K562 (cell line): ENCODE data around the gene UPF2.

Experiments
- CHCHD3 ChIP-seq: fragments of 250-450 bp; sonication (Bioruptor Pico); IDR thresholded peaks from 2 replicates; pipeline ENCODE4 v2.1.2; 2022; ENCODE audit warnings: mild to moderate bottlenecking
- HCFC1 ChIP-seq: IDR thresholded peaks from 2 replicates; pipeline ENCODE4 v1.6.1; 2012; ENCODE audit warnings: low read depth, low read length, improper control_type of control experiment
- KDM1A ChIP-seq, 2 experiments: fragments of 450-650 bp; IDR thresholded peaks; 2 replicates each; pipeline ENCODE4 v1.6.1; 2016; ENCODE audit warnings: mild to moderate bottlenecking in 2 of 2
- POLR3A ChIP-seq: IDR thresholded peaks from 2 replicates; pipeline ENCODE4 v1.6.1; 2011; ENCODE audit warnings: borderline replicate concordance, mild to moderate bottlenecking, moderate library complexity; ENCODE audit not compliant: insufficient read length, insufficient read depth; ENCODE audit errors: extremely low read depth
- RBFOX2 ChIP-seq: fragments of 200-400 bp; formaldehyde crosslinking; IDR thresholded peaks from 2 replicates; pipeline ENCODE4 v1.6.1; 2017; ENCODE audit warnings: low read depth, mild to moderate bottlenecking, low read length, moderate library complexity
- RFX5 ChIP-seq: IDR thresholded peaks from 2 replicates; pipeline ENCODE4 v1.6.1; 2011; ENCODE audit warnings: low read depth, mild to moderate bottlenecking, improper control_type of control experiment, low read length
- TFAM ChIP-seq: fragments of 250-450 bp; sonication (Bioruptor Pico); conservative IDR thresholded peaks from 2 replicates; pipeline ENCODE4 v1.5.0; 2021; ENCODE audit warnings: mild to moderate bottlenecking, moderate library complexity
- ZBTB11 ChIP-seq, 3 experiments: fragments of 200-800 bp in 1 of 3; fragments of 250-450 bp in 1 of 3; fragments of 450-650 bp in 1 of 3; sonication (Bioruptor Pico) in 1 of 3; sonication (Bioruptor generic) in 1 of 3; formaldehyde crosslinking in 1 of 3; IDR thresholded peaks; 2 replicates each; pipeline versions ENCODE4 v1.6.1 to v1.8.0; 2016 to 2022; ENCODE audit warnings: mild to moderate bottlenecking in 2 of 3, missing genetic modification characterization in 2 of 3, missing compliant biosample characterization in 1 of 3, moderate library complexity in 1 of 3
- TF ChIP-seq, protein P1 (sequence below): fragments of 450-650 bp; conservative IDR thresholded peaks from 2 replicates; pipeline ENCODE4 v1.6.1; 2016; ENCODE audit warnings: missing genetic modification characterization, low read depth, mild to moderate bottlenecking, control low read depth, missing compliant biosample characterization
- TF ChIP-seq, protein P2 (sequence below), 3 experiments: IDR thresholded peaks in 2 of 3; conservative IDR thresholded peaks in 1 of 3; 2 replicates each; pipeline ENCODE4 v1.5.1; 2011 to 2012; ENCODE audit warnings: low read length in 3 of 3, mild to moderate bottlenecking in 3 of 3, control low read depth in 2 of 3, improper control_type of control experiment in 1 of 3, inconsistent platforms in 1 of 3, low read depth in 1 of 3, mixed read lengths in 1 of 3, moderate library complexity in 1 of 3; ENCODE audit not compliant: insufficient read depth in 2 of 3

DNA sequence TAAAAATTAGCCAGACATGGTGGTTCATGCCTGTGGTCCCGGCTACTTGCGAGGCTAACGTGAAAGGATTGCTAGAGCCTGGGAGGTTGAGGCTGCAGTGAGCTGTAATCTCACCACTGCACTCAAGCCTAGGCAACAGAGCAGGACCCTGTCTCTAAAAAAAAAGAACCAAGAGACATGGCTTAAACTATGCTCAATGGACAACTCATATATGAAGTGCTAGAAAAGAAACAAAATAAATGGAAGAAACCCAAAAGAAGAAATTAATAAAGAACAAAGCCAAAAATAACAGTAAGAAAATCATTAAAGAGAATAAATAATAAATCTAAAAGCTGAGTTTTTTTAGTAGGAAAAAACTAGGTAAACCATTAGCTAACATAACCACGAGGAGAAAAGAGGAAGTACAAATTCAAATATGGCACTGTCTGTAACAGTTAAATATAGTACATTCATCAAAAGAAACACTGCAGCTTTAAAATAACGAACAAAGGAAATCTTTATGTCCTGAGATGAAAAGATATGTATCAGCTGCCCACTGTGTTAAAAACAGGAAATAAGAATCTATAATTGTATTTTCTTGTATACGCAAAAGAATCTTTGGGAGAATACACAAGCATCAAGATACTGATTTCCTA lies 48.7 kb downstream of the UPF2 start:
- no peak for TF ChIP-seq RBFOX2
- TF ChIP-seq POLR3A = no peak
- no peak for TF ChIP-seq CHCHD3 (CRISPR knock-in tag)
- TF ChIP-seq HCFC1 = no peak
- TF ChIP-seq, protein P1, sequence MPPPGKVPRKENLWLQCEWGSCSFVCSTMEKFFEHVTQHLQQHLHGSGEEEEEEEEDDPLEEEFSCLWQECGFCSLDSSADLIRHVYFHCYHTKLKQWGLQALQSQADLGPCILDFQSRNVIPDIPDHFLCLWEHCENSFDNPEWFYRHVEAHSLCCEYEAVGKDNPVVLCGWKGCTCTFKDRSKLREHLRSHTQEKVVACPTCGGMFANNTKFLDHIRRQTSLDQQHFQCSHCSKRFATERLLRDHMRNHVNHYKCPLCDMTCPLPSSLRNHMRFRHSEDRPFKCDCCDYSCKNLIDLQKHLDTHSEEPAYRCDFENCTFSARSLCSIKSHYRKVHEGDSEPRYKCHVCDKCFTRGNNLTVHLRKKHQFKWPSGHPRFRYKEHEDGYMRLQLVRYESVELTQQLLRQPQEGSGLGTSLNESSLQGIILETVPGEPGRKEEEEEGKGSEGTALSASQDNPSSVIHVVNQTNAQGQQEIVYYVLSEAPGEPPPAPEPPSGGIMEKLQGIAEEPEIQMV (tag) = no peak
- no peak for TF ChIP-seq KDM1A (IDR thresholded peaks at IDR 0.05)
- TF ChIP-seq, protein P2, sequence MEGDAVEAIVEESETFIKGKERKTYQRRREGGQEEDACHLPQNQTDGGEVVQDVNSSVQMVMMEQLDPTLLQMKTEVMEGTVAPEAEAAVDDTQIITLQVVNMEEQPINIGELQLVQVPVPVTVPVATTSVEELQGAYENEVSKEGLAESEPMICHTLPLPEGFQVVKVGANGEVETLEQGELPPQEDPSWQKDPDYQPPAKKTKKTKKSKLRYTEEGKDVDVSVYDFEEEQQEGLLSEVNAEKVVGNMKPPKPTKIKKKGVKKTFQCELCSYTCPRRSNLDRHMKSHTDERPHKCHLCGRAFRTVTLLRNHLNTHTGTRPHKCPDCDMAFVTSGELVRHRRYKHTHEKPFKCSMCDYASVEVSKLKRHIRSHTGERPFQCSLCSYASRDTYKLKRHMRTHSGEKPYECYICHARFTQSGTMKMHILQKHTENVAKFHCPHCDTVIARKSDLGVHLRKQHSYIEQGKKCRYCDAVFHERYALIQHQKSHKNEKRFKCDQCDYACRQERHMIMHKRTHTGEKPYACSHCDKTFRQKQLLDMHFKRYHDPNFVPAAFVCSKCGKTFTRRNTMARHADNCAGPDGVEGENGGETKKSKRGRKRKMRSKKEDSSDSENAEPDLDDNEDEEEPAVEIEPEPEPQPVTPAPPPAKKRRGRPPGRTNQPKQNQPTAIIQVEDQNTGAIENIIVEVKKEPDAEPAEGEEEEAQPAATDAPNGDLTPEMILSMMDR (IDR thresholded peaks at IDR 0.05 in 2 of 3, conservative IDR thresholded peaks at IDR 0.05 in 1 of 3; ENCODE audit: insufficient read depth in 2 of 3, low read depth in 1 of 3, low read length in 3 of 3) = no peak
- TF ChIP-seq TFAM = no peak
- TF ChIP-seq RFX5 = no peak
- TF ChIP-seq ZBTB11 (CRISPR knock-in tag; IDR thresholded peaks at IDR 0.05) = no peak
